Activated CD4-positive, alpha-beta T cell treated with anti-CD3 and anti-CD28 coated beads for 24 hours (primary cell): ENCODE data around the gene MAST1.
A peak's percentile ranks its signal among the peaks of the same experiment; 100 is the strongest.
"Not testable (repeated sequence)": the region's sequence is repeated elsewhere in the genome, so short reads cannot be mapped to it uniquely, and the experiment has no call there.

Source experiments
- DNase-seq, 2 donors: peaks; one replicate each; pipeline ENCODE4 v3.0.0-alpha.2; 2020; ENCODE audit warnings: low read depth in 2 of 2

Gene MAST1

GRCh38 chr19:12800923-12801465 lies 37.3 kb upstream of the MAST1 start:
- no peak for DNase-seq

GRCh38 chr19:12801466-12802266 lies 36.6 kb upstream of the MAST1 start, which contains the start of the genes PRDX2 and THSD8:
TSS of gene PRDX2 (minus strand) at chr19:12801800. CDS start at chr19:12801261, 539 bp downstream.
TSS of gene THSD8 (plus strand) at chr19:12802069. CDS start at chr19:12802072, 3 bp downstream.
- DNase-seq = peak in 1 of 2 donors; percentile 64

GRCh38 chr19:12802267-12803106 lies 35.8 kb upstream of the MAST1 start:
- no peak for DNase-seq

DNA sequence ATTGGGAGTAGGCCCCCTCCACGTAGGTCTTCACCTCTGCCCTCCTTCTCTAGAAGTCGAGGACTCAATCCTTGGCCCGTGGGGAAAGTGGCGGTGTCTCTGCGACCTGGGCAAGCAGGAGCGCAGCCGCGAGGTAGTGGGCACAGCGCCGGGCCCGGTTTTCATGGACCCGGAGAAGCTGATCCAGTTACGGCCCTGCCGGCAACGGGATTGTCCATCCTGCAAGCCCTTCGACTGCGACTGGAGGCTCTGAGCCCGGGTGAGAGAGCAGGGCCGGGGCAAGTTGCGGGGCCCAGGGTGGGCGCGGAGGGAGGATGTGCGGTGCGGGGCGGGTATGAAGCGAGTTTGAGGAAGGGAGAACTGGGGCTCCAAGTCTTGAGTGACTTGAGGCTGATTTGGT lies 34.3 kb upstream of the MAST1 start:
- no peak for DNase-seq

DNA sequence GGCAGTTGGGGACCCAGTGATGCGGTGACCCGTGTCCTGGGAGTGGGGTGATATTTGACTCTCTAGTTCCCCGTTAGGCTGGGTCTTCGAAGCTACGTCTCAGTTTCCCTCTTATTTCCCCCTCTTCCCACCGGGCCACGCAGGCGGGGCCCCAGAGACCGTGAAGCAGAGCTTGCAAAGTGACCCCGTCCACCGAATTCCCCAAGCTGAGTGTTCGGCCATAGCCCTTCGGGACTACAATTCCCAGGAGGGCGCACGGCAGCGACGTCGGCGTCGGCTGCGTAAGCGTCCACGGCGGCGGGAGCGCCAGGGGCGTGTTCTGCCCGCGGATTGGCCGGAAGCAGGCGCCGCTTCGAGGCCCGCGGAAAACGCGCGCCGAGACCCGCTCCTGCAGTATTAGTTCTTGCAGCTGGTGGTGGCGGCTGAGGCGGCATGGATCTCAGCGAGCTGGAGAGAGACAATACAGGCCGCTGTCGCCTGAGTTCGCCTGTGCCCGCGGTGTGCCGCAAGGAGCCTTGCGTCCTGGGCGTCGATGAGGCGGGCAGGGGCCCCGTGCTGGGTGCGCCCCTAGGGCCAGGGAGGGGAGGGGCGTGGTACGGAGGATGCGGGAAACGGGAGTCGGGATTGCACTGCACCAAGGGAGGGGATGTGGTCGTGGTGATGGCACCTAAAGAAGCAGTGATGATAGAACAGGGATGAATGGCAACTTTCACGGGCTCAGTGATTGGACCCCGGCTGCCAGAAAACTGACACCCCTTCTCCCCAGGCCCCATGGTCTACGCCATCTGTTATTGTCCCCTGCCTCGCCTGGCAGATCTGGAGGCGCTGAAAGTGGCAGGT lies 31.9 kb upstream of the MAST1 start, which contains the start of gene RNASEH2A:
Gene RNASEH2A (plus strand): TSS at position 343 of the 840 bp plus-strand sequence. CDS start 90 bp downstream, at position 433.
- peak; percentile 78 to 84 for DNase-seq

- DNase-seq = no peak
Observed at GRCh38 chr19:12815088-12815487, 23.2 kb upstream of the MAST1 start.

DNA sequence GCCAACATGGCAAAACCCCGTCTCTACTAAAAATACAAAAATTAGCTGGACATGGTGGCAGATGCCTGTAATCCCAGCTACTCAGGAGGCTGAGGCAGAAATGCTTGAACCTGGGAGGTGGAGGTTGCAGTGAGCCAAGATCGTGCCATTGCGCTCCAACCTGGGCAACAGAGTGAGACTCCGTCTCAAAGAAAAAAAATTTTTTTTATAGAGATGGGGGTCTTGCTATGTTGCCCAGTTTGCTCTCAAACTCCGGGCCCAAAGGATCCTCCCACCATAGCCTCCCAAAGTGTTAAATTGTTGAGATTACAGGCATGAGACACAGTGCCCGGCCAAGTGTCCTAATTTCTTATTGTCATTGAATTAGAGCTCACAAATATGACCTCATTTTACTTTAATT lies 21.1 kb upstream of the MAST1 start:
- DNase-seq = not testable (repeated sequence)

GRCh38 chr19:12817810-12818209 lies 20.5 kb upstream of the MAST1 start:
- DNase-seq = not testable (repeated sequence)

GRCh38 chr19:12821761-12822160 lies 16.6 kb upstream of the MAST1 start:
- no peak for DNase-seq

DNA sequence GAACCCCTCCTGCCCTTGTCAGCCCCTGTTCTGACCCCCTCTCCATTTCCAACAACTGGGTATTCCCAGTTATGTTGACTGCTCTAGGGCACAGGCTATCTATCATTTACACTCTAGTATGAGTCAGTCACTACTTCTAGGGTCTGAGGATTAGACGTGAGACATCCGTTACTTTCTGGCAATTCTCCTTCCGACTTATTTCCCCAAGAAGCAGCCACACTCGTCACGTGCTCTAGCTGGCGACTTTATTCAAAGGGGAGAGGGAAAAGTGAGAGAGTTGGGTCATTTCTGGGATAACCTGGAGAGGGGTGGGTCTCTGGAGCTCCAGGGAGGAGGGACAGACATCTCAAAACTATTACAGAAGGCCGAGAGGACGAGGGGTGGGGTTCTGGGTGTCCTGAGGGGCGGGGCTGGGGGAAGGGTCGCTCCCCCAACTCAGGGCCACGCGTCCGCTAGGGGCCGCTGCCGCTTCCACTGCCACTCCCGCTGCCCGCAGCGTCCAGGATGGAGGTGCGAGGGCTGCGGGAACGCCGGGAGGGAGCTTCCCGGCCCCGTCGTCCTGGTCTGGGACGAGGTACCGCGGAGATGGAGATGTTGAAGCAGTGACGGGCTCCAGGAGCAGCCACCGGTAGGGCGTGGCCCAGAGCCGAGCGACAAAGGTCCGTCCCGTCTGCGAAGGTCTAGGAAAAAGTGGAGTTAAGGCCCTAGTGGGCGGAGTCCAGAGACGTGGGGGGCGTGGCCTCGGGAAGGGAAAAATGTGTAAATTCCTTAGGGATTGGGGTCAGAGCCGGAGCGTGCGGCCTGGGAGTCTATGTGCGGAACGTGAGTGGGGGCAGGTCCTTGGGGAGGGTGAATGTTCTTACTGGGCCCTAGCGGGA lies 12.8 kb upstream of the MAST1 start:
- no peak for DNase-seq

DNA sequence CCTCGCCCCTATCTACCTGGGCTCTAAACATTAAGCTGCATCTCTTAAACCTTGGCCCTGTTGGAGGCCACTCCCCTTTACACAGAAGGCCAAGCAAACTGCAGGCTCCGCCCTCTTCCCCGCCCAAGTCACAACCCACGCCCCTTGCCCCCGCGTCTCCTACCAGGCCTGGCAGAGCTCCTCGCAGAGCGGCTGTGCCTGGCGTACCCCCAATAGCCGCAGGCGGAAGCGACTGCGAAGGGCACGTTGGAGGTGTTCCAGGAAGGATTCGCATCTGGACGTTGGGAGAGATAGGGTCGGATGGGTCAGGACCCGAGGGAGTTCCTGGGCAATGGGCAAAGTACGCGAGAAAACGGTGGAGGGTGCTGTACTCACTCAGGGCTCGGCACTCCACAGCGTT lies 9.8 kb upstream of the MAST1 start:
- DNase-seq = no peak

DNA sequence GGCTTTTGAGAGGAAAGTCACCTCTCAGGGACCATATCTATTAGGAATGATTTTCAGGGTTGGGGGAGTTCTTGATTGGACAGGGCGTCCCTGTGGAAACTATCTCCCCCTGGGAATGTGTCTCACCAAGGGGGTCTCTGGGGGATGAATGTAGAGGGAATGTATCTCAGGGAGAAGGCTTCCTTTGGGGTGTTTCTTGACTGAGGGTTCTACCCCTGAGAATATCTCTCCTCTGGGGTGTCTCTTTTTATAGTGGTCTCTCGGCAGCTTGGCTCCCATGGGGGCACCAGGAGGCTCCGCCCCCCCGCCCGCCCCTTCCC lies 4.9 kb upstream of the MAST1 start:
- no peak for DNase-seq

GRCh38 chr19:12833738-12834565 lies 4.4 kb upstream of the MAST1 start:
- DNase-seq = no peak

DNA sequence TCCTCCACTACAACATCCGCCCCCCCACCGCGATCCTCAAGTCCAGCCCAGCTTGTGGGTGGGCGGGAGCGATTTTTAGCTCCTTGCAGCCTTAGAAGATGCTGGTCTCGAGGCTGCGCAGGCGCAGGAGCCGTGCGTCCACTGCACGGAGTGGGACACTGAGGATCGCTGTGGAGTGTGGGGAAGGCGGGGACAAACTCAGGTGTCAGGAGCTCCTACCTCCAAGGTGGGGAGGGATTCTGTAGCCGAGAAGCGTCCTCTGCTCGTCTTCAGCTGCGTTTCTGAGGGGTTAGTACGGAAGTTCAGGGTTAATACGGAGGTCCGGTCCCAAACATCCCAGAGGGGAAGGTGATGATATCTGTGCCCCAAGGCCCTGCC lies 3.8 kb upstream of the MAST1 start, which contains the start of gene RTBDN:
Gene RTBDN (minus strand): TSS at position 14 of the 378 bp plus-strand sequence. CDS start 4,600 bp downstream, outside the sequence.
- DNase-seq = no peak

DNA sequence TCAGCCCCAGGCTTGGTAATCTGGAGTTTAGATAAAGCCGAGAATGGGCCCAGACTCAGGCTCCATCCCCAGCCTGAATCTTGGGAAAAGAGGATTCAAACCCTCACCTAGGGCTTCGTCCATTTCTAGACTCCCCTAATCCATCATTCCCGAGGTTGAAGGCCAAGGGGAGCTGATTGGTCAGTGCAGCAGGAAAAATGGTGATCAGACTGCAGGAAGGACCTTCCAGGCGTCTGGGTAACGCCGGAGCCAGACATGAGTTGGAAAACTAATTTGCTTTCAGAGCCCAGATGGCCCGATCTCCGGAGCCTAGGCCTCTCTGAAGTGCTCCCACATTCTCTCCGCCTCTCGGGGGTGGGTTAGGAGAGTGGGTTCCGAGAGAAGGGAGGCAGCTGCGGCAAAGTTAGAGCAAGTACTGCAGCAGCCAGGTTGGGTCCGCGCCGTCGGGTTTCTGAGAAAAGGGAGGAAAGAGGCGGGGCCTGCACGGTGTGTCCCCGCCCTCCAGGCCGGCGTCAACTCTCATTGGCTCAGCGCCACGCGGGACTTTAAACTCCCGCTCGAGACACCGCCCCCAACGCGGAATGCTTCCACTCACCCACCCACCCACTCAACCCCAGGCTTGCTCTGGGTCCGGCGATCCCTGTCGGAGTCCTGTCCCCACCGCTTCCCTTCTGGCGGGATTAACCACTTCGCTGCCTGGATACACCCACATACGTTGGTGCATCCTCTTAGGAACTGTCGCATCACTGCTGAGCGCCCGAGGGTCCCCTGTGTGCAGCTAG lies 3.1 kb upstream of the MAST1 start:
- no peak for DNase-seq

- no peak for DNase-seq
Observed at GRCh38 chr19:12836529-12836863, 1.8 kb upstream of the MAST1 start.

DNA sequence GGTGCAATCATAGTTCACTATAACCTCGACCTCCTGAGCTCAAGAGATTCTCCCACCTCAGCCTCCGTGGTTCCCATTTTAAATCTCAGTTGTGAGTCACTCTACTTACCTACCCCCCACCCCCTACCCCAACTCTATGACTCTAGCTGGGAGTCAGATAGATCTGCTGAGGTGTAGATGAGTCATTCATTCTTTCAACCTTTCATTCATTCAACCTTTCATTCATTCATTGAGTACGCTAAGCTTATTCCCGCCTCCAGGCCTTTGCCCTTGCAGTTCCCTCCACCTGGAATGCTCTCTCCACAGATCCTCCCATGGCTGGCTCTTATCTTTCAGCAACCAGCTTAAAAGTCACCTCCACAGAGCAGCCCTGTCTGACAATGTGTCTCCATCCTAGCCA lies 1.1 kb upstream of the MAST1 start:
- DNase-seq = no peak

GRCh38 chr19:12838886-12839756 lies 806 bp downstream of the MAST1 start:
- DNase-seq = no peak
